GM10248 (cell line): ENCODE results near the gene PARVB.

Experiments
- CTCF ChIA-PET: fragments of 300-600 bp; sonication (Branson Sonifier 250); formaldehyde crosslinking; extraction: SDS; loops from one replicate; lab custom pipeline; 2021; ENCODE audit warnings: antibody characterized with exemption; lab: Yijun Ruan, JAX
- POLR2A ChIA-PET: fragments of 350-650 bp; sonication (Branson Sonifier 250); formaldehyde crosslinking; extraction: SDS; loops from one replicate; lab custom pipeline; 2020; ENCODE audit warnings: antibody characterized with exemption; lab: Yijun Ruan, JAX
- DNase-seq: peaks from one replicate; pipeline ENCODE4 v3.0.0; 2012; ENCODE audit errors: extremely low spot score
- TF ChIP-seq, protein P1 (sequence below): IDR thresholded peaks from 2 replicates; pipeline ENCODE4 v1.5.1; 2012; ENCODE audit warnings: mild to moderate bottlenecking, low read depth; ENCODE audit errors: extremely low read depth, missing control alignments, control extremely low read depth

Gene PARVB

DNA sequence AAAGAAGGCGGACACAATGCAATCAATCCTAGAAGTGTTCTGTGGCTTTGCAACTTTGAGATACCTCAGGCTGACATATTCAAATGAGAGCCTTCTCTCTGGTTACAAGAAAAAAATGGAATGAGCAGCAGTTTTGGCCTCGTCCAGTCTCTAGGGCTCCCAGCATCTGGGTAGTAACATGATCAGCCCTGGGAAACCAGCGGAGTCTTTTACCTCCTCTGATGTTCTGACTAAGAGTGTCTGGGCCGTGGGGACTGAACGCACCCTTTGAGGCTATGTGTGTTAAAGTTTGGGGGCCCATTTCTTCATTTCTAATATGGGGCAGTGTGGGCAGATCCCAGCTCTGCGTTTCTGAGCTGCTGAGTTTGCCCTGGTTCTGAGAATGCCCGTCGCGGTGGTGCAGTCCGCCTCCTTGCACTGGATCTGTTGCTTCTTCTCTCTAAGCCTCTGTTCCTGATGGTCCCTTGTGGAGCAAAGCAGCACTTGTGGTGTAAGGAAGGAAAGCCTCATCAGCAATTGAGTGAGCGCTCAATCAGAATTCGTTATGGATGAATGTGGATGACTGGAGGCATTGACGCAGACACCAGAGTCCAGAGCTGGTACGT, 8.1 kb downstream of the PARVB start:
- ChIA-PET CTCF (interaction anchor here (1.0 to 1.9 kb wide), 4 partner anchors 10 to 38 kb away, joined by 4 to 6 read pairs (median 4); no protein-coding TSS in a partner anchor), POLR2A (no interaction called here)
- TF ChIP-seq, protein P1, sequence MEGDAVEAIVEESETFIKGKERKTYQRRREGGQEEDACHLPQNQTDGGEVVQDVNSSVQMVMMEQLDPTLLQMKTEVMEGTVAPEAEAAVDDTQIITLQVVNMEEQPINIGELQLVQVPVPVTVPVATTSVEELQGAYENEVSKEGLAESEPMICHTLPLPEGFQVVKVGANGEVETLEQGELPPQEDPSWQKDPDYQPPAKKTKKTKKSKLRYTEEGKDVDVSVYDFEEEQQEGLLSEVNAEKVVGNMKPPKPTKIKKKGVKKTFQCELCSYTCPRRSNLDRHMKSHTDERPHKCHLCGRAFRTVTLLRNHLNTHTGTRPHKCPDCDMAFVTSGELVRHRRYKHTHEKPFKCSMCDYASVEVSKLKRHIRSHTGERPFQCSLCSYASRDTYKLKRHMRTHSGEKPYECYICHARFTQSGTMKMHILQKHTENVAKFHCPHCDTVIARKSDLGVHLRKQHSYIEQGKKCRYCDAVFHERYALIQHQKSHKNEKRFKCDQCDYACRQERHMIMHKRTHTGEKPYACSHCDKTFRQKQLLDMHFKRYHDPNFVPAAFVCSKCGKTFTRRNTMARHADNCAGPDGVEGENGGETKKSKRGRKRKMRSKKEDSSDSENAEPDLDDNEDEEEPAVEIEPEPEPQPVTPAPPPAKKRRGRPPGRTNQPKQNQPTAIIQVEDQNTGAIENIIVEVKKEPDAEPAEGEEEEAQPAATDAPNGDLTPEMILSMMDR, result no peak
- no peak for DNase-seq

DNA sequence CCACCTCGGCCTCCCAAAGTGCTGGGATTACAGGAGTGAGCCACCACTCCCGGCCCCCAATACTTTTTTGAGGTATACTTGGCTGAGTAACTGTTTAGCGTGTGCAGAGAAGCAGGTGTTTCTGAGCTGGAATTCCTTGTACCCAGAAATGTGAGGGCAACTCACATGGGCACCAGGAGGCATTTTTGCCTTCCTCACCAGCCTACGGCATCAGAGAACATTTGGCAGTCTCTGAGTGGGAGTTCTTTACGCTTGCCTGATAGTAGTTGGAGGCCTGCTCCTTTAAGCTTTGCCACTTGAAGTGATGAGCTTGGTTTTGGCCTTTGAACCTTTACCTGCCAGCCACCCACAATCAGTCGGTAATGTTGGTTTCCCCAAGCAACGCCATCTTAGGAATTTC, 9.2 kb downstream of the PARVB start:
- DNase-seq, result no peak
- POLR2A ChIA-PET, result interaction anchor here (1.0 kb wide), 1 partner anchor 15 kb away, joined by 3 read pairs; no protein-coding TSS in a partner anchor
- TF ChIP-seq, protein P1, result no peak
- CTCF ChIA-PET, result interaction anchor here (1.7 to 2.5 kb wide), 3 partner anchors 9 to 48 kb away, joined by 4 to 7 read pairs (median 6); no protein-coding TSS in a partner anchor

DNA sequence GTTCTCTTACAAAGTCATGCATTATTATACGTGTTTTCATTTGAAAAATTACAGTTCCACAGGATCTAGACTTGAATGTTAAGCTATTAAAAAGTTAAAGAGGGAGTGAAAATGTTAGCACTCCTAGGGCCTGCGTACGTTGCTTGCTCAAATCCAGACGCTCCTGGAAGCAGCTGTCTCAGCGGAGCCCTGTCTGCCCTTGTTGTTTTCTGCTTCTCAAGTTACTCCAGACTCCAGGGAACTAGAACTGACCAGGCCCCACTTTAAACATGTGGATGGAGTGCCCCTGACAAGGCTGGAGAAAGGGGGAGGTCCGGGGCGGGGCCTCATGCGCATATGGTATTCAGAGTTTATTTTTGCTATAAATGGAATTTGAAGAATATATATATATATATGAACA, 9.6 kb downstream of the PARVB start:
- no peak for DNase-seq
- POLR2A ChIA-PET, result interaction anchor here (1.0 kb wide), 1 partner anchor 14 kb away, joined by 3 read pairs; no protein-coding TSS in a partner anchor
- CTCF ChIA-PET, result interaction anchor here (1.7 to 2.5 kb wide), 2 partner anchors 9 to 48 kb away, joined by 4 to 7 read pairs; no protein-coding TSS in a partner anchor
- TF ChIP-seq, protein P1, result no peak

DNA sequence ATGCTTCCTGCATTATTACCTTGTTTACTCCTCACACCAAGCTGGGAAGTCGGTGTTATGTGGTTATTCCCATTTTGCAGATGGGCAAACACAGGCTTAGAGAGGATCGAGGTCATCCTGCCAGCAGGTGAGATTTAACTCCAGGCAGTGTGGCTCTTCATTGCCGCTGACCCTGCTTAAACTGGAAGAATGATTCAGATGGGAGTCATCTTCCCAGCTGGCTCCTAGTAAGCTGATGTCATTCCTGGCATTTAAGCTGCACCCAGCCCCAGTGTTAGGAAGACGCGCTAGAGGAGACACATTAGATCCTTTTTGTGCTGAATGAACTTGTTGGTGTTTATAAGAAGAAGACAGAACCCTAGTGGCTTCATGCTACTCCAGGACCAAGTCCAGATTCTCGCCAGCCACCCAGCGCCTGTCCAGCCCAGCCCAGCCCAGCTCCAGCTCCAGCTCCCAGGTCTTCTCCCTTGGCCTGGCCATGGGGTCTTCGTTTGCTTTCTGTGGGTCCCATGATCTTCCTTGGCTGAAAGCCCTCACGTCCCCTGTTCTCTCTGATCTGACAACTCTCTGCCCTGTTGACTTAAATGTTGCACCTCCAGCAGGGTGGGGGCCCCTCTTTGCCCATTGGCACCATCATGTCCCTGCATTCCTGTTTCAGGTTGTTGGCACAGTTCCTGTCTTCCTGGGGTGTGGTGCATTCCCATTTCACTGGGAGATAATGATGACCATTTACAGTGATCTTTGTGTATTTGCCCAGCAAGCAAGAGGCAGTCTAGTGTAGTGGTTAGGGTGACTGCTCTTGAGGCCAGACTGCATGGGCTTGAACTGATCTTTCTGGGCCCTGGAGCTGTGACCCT, 13.6 kb downstream of the PARVB start:
- ChIA-PET CTCF (interaction anchor here (0.8 to 1.0 kb wide), 2 partner anchors 9 to 45 kb away, joined by 3 read pairs; no protein-coding TSS in a partner anchor), POLR2A (interaction anchor here (1.1 to 4.1 kb wide), 2 partner anchors 10 to 11 kb away, joined by 3 to 25 read pairs; no protein-coding TSS in a partner anchor)
- TF ChIP-seq, protein P1, result no peak
- DNase-seq, result no peak

DNA sequence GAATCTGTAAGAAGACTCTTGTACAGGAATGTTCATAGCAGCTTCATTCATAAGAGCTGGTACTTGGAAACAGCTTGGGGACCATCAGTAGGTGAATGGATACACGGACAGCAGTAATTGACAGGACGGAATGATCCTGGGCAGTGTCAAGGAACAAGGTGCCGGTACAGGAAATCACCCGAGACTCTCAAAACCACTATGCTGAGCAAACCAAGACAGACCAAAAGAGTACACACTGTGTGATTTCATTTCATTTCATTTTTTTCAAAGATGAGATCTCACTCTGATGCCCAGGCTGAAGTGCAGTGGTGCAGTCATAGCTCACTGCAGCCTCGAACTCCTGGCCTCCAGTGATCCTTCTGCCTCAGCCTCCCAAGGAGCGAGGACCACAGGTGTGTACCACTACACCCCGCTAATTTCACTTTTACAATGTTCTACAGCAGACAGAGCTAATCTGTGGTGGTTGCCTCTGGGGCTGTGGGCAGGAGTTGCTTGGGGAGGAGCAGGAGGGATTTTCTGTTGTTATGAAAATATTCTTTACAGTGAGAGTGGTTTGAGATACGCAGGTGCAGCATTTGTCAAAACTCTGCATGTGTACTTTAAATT, 15.6 kb downstream of the PARVB start:
- no peak for DNase-seq
- ChIA-PET CTCF (interaction anchor here (1.1 to 1.9 kb wide), 5 partner anchors 12 to 46 kb away, joined by 3 to 8 read pairs (median 3); no protein-coding TSS in a partner anchor), POLR2A (interaction anchor here (0.6 to 4.1 kb wide), 3 partner anchors 9 to 16 kb away, joined by 4 to 25 read pairs (median 6); partner anchors contain the start of gene PARVB)
- TF ChIP-seq, protein P1, result no peak
